ENCODE measurements around the gene MDGA2. TPM values are rescaled to one million over a fixed set of nuclear protein-coding genes. Genes with fewer than 3 reads are reported as not detected.

The MDGA2 gene
- total RNA-seq, 2 donors from 2014 or later: not detected

GRCh38 chr14:47270715-47271114 is 404.7 kb downstream of the MDGA2 start:
- Histone ChIP-seq H3K9me3 (no peaks in the 10 kb centered on the region), H3K27ac (no peak overlapping the region), H3K27me3 (no peaks in the 10 kb centered on the region), H3K36me3 (no peaks in the 10 kb centered on the region), H3K4me3 (no peak overlapping the region), H3K9ac (ENCODE audit: low read depth in 2 of 2, low read length in 2 of 2) (no peak overlapping the region), H3K4me1 (no peaks in the 10 kb centered on the region)
- TF ChIP-seq CTCF (IDR thresholded peaks at IDR 0.05): no peak
- intact Hi-C loops (cut with DNase I): no loop called here
- no peak for DNase-seq

DNA sequence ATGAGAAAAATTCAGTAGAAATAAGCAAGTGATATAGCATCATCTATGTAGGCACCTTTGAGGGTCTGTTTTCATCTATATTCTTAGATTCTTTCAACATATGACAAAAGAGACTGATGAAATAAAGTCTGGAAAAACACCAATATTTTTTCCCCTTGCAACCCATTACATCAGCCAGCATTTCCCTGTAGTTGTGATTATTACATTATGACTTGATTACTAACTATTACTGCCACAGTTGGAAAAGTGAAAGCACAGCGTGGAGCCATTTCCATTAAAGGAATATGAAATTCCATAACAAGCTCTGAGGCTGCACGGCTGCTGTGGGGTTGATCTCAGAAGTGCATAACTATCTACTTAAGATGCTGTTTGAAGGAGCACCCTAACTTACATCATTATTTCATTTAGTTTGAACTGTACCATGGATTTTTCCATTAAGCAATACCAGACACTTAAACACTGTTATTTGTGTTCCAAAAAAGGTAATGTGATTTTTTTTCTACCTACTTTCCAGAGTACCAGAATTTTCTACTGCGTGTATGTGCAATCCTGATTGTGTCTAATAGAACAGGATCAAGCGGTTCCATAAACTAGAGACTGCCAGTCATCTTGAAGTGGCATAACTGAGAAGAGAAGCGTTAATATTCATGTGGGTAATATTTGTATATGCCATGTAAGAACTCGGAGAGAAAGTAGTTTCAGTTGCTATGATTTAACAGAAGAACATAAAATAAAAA is 405.5 kb downstream of the MDGA2 start:
- no peak for DNase-seq
- no peaks in the 10 kb centered on the region for H3K36me3 ChIP-seq
- intact Hi-C loops (cut with DNase I): no loop called here
- no peaks in the 10 kb centered on the region for H3K27me3 ChIP-seq
- TF ChIP-seq CTCF (IDR thresholded peaks at IDR 0.05): no peak
- no peak overlapping the region for H3K9ac ChIP-seq (ENCODE audit: low read depth in 2 of 2, low read length in 2 of 2)
- H3K27ac ChIP-seq: no peak overlapping the region
- no peaks in the 10 kb centered on the region for H3K9me3 ChIP-seq
- no peak overlapping the region for H3K4me3 ChIP-seq
- H3K4me1 ChIP-seq: no peaks in the 10 kb centered on the region

GRCh38 chr14:47264842-47265241 is 410.6 kb downstream of the MDGA2 start:
- DNase-seq: no peak
- H3K36me3 ChIP-seq: no peaks in the 10 kb centered on the region
- H3K9ac ChIP-seq (ENCODE audit: low read depth in 2 of 2, low read length in 2 of 2): no peak overlapping the region
- H3K27ac ChIP-seq: no peak overlapping the region
- TF ChIP-seq CTCF (IDR thresholded peaks at IDR 0.05): no peak
- no peaks in the 10 kb centered on the region for H3K4me1 ChIP-seq
- H3K27me3 ChIP-seq: no peaks in the 10 kb centered on the region
- H3K4me3 ChIP-seq: no peak overlapping the region
- H3K9me3 ChIP-seq: no peaks in the 10 kb centered on the region
- intact Hi-C loops (cut with DNase I): no loop called here

DNA sequence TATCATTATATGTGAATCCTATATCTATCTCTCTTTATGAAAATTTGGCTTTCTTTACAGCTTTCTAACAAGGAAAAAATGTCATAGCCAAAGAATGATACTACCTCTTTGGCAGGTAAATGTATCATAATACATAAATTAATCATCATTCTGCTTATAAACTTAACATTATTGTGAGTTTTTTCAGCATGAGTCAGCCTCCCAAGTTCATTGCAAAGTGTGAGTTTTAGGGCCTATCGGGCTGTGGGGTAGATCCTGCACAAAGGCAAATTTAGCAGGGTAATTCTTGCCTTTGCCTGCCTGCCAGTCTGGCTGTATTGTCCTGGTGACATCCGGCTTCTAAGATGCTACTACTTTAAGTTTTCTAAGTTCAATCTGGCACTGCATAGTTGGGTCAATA is 412.6 kb downstream of the MDGA2 start:
- no peaks in the 10 kb centered on the region for H3K4me1 ChIP-seq
- intact Hi-C loops (cut with DNase I): no loop called here
- H3K9me3 ChIP-seq: no peaks in the 10 kb centered on the region
- no peak overlapping the region for H3K9ac ChIP-seq (ENCODE audit: low read depth in 2 of 2, low read length in 2 of 2)
- DNase-seq: no peak
- no peaks in the 10 kb centered on the region for H3K36me3 ChIP-seq
- no peak overlapping the region for H3K4me3 ChIP-seq
- no peaks in the 10 kb centered on the region for H3K27me3 ChIP-seq
- no peak for TF ChIP-seq CTCF (IDR thresholded peaks at IDR 0.05)
- no peak overlapping the region for H3K27ac ChIP-seq

DNA sequence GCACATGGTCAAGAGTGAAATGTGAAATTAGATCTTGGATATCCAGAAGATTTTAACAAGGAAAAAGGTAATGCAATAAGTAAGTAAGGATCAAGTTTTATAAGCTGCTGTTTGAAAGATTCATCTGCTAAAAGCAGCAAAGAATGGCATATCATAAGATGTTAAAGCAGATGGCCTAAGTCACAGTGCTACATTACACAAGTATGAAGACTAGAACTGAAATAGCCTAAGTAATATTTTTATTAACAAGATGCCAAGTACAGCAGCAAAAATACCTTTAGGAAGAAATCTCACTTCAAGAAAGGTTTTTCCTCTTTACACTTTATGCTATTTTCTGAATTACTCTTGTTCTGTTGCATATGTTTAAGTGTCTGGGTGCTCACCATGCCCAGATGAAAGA is 414.1 kb downstream of the MDGA2 start:
- no peak for TF ChIP-seq CTCF (IDR thresholded peaks at IDR 0.05)
- intact Hi-C loops (cut with DNase I): no loop called here
- Histone ChIP-seq H3K4me1 (no peaks in the 10 kb centered on the region), H3K27ac (no peak overlapping the region), H3K4me3 (no peak overlapping the region), H3K9ac (ENCODE audit: low read depth in 2 of 2, low read length in 2 of 2) (no peak overlapping the region), H3K36me3 (no peaks in the 10 kb centered on the region), H3K9me3 (no peaks in the 10 kb centered on the region), H3K27me3 (no peaks in the 10 kb centered on the region)
- no peak for DNase-seq
